ENCODE data around the gene ZNF280A. TPM values are rescaled to one million over a fixed set of nuclear protein-coding genes. Genes with fewer than 3 reads are reported as not detected.
"Not testable (repeated sequence)": the region's sequence is repeated elsewhere in the genome, so short reads cannot be mapped to it uniquely, and the experiment has no call there.

ZNF280A gene
- total and polyA plus RNA-seq, 5 experiments from 2014 or later = not detected

DNA sequence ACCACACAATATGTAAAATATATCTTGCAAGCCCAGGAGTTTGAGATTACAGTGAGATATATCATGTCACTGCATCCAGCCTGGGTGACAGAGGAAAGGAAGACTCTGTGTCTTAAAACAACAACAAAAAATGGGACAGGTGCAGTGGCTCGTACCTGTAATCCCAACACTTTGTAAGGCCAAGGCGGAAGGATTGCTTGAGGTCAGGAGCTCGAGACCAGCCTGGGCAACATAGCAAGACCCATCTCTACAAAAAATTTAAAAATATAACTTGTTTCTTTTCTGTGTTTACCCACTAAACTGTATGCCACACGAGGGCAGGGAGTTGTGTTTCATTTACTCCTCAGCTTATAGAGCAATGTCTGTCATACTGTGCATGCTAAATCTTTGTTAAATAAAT is 3.1 kb downstream of the ZNF280A start:
- Mint-ChIP-seq H3K9me3 (no peaks in the 10 kb centered on the region), H3K4me1 (no peaks in the 10 kb centered on the region), H3K27ac (no peak overlapping the region), H3K36me3 (no peaks in the 10 kb centered on the region), H3K4me3 (no peak overlapping the region), H3K27me3 (peaks cover 21 to 28% (median 27%) of the 10 kb centered on the region in 5 donors)
- no peak for DNase-seq
- ATAC-seq = no peak
- POLR2A ChIA-PET = no interaction called here

DNA sequence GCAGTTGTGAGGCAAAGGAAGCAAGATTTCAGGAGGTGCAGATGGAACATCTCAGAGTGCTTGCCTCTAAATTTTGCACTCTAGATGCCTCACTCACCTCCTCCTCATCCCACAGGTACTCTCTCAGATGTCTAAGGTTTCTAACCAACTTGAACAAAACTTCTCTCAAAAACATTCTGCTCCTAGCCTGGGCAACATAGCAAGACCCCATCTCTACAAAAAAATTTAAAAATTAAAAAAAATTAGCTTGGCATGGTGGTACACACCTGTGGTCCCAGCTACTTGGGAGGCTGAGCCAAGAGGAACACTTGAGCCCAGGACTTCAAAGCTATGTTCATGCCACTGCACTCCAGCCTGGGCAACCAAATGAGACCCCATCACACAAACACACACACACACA is 4.2 kb downstream of the ZNF280A start:
- Mint-ChIP-seq H3K4me3 (no peak overlapping the region), H3K27me3 (peaks cover 20 to 29% (median 27%) of the 10 kb centered on the region in 5 donors), H3K9me3 (peaks cover 0 to 6% (median 0%) of the 10 kb centered on the region in 9 donors), H3K36me3 (peaks cover 0 to 5% (median 5%) of the 10 kb centered on the region in 3 donors), H3K4me1 (no peaks in the 10 kb centered on the region), H3K27ac (no peak overlapping the region)
- POLR2A ChIA-PET = no interaction called here
- ATAC-seq (no peak), DNase-seq (no peak)

DNA sequence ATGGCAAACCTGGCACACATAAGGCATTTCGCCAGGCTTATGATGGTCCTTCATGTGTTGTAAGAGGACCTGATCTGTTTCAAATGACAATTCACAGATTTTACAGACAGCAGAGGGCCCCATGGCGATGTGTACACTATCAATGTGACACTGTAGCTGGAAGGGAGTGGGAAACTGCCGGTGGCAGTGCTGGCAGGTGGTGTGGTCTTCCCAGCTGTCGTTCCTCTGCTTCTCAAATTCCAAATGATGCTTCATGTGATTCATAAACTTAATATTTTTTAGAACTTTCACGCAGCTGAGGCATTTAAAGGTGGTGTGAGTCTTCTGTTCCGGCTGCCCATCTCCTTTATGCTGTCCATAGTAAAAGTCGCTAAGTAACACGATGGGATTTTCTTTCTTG is 5.6 kb downstream of the ZNF280A start:
- DNase-seq, ATAC-seq, H3K27ac Mint-ChIP-seq, H3K4me1 Mint-ChIP-seq, POLR2A ChIA-PET, H3K36me3 Mint-ChIP-seq, H3K4me3 Mint-ChIP-seq: not testable (repeated sequence)
- H3K9me3 Mint-ChIP-seq = peaks cover 0 to 13% (median 2%) of the 10 kb centered on the region in 9 donors
- H3K27me3 Mint-ChIP-seq = peaks cover 17 to 28% (median 23%) of the 10 kb centered on the region in 5 donors

DNA sequence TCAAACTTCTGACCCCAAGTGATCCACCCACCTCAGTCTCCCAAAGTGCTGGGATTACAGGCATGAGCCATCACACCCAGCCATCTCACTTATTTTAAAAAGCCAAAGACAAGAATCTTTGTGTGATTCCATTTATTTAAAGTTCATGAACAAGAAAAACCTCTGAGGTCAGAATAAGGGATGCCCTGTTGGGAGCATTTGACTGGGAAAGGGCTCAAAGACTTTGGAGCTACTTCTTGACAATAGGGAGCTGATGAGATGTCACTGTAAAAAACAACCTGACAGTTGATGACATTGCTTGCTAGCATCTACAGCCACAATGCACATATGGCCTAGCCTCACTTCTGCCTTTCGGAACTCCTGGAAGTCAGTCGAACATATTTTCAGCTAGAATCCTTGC is 6.5 kb downstream of the ZNF280A start:
- no peak for ATAC-seq
- POLR2A ChIA-PET = no interaction called here
- no peak for DNase-seq
- peaks cover 0 to 15% (median 2%) of the 10 kb centered on the region in 9 donors for H3K9me3 Mint-ChIP-seq
- peaks cover 0 to 5% (median 5%) of the 10 kb centered on the region in 3 donors for H3K36me3 Mint-ChIP-seq
- no peak overlapping the region for H3K4me3 Mint-ChIP-seq
- peaks cover 15 to 28% (median 22%) of the 10 kb centered on the region in 5 donors for H3K27me3 Mint-ChIP-seq
- no peak overlapping the region for H3K27ac Mint-ChIP-seq
- H3K4me1 Mint-ChIP-seq = peaks cover 2 to 3% (median 2%) of the 10 kb centered on the region in 4 donors

GRCh38 chr22:22512951-22513350 is 7.1 kb downstream of the ZNF280A start:
- no peak for ATAC-seq
- Mint-ChIP-seq H3K36me3 (peaks cover 0 to 5% (median 5%) of the 10 kb centered on the region in 3 donors), H3K27ac (no peak overlapping the region), H3K4me3 (no peak overlapping the region), H3K27me3 (peaks cover 15 to 28% (median 22%) of the 10 kb centered on the region in 5 donors), H3K4me1 (peaks cover 3 to 8% (median 4%) of the 10 kb centered on the region in 4 donors), H3K9me3 (peaks cover 0 to 15% (median 2%) of the 10 kb centered on the region in 9 donors)
- no peak for DNase-seq
- POLR2A ChIA-PET = interaction anchor here (0.6 kb wide), 1 partner anchor 20 kb away, joined by 3 read pairs; no protein-coding TSS in a partner anchor

DNA sequence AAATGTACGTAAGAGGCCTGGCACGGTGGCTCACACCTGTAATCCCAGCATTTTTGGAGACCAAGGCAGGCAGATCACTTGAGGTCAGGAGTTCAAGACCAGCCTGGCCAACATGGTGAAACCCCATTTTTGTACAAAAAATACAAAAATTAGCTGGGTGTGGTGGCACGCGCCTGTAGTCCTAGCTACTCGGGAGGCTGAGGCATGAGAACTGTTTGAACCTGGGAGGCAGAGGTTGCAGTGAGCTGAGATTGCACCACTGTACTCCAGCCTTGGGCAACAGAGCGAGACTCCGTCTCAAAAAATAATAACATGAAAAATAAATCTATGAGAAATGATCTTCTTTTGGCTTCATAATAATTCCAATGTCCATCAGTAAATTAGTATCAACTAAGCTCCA is 9.2 kb downstream of the ZNF280A start:
- H3K27ac Mint-ChIP-seq, DNase-seq, POLR2A ChIA-PET, H3K4me3 Mint-ChIP-seq, ATAC-seq, H3K36me3 Mint-ChIP-seq: not testable (repeated sequence)
- Mint-ChIP-seq H3K27me3 (peaks cover 12 to 14% (median 13%) of the 10 kb centered on the region in 5 donors), H3K4me1 (peaks cover 12 to 24% (median 16%) of the 10 kb centered on the region in 4 donors), H3K9me3 (peaks cover 0 to 15% (median 2%) of the 10 kb centered on the region in 9 donors)

GRCh38 chr22:22509912-22510311 is 10.2 kb downstream of the ZNF280A start:
- peak overlapping the region in 8 of 10 donors; percentile 32 to 87 (median 50) for H3K4me3 Mint-ChIP-seq
- DNase-seq, ATAC-seq, POLR2A ChIA-PET: not testable (repeated sequence)
- H3K9me3 Mint-ChIP-seq = peaks cover 0 to 15% (median 3%) of the 10 kb centered on the region in 9 donors
- peak overlapping the region in 2 of 10 donors; percentile 18 to 61 for H3K27ac Mint-ChIP-seq
- H3K27me3 Mint-ChIP-seq = peaks cover 4 to 12% (median 7%) of the 10 kb centered on the region in 5 donors
- H3K4me1 Mint-ChIP-seq = peaks cover 14 to 26% (median 18%) of the 10 kb centered on the region in 4 donors
- peaks cover 6 to 14% (median 10%) of the 10 kb centered on the region in 3 donors for H3K36me3 Mint-ChIP-seq

DNA sequence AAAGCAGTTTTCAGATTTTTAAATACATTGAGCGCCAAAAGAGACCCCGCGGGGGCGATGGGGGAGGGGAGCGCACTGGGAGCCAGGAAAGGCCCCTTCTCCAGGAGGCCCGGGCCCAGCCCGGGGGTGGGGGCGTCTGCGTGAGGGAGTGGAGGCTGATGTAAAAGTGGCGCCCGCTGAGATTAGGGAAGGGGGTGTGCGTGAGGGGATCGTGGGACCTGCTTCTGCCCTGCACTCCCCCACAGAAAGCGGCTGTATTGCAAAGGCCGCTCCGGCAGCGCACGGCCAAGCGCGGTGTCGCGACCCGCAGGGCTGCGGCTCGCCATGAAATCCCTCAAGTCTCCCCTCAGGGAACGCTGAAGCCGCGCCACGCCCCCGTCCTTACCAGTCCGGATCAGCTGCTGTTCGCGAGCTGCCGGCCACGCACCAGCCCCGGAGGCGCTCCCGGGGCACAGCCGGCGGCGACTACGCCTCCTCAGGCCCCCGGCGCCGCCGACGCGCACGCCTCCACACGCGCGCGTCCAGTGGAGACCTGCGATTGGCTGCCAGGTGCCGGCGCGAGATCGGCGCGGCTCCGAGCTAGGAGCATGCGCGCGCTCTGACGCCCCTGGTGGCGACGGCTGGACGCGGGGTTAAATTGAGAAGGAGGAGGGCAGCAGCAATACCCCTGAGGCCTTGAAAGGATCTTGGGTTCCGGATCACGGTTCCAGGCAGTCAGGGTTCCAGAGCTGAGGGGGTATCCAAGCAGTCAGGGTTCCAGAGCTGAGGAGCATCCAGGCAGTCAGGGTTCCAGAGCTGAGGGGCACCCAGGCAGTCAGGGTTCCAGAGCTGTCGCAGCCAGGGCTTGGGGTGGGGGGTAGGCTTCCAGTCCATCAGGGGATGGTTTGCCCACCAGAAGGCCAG is 11.5 kb downstream of the ZNF280A start, which contains the start of gene ZNF280B:
ZNF280B (minus strand) TSS at position 469 of the 903 bp plus-strand sequence. CDS start 19,344 bp downstream, outside the sequence.
- DNase-seq = peak; percentile 71 to 87 (median 78)
- H3K27me3 Mint-ChIP-seq = peaks cover 0 to 9% (median 4%) of the 10 kb centered on the region in 5 donors
- H3K9me3 Mint-ChIP-seq = peaks cover 0 to 15% (median 4%) of the 10 kb centered on the region in 9 donors
- H3K4me1 Mint-ChIP-seq = peaks cover 14 to 26% (median 20%) of the 10 kb centered on the region in 4 donors
- H3K4me3 Mint-ChIP-seq = peak within 1 kb of the TSS; percentile 81 to 92 (median 88)
- POLR2A ChIA-PET = interaction anchor here (0.6 kb wide), 1 partner anchor 13 kb away, joined by 4 read pairs; no protein-coding TSS in a partner anchor
- ATAC-seq = peak; percentile 98 to 99
- H3K36me3 Mint-ChIP-seq = peaks cover 12 to 26% (median 24%) of the 10 kb centered on the region in 3 donors
- H3K27ac Mint-ChIP-seq = peak within 1 kb of the TSS; percentile 40 to 86 (median 74)

DNA sequence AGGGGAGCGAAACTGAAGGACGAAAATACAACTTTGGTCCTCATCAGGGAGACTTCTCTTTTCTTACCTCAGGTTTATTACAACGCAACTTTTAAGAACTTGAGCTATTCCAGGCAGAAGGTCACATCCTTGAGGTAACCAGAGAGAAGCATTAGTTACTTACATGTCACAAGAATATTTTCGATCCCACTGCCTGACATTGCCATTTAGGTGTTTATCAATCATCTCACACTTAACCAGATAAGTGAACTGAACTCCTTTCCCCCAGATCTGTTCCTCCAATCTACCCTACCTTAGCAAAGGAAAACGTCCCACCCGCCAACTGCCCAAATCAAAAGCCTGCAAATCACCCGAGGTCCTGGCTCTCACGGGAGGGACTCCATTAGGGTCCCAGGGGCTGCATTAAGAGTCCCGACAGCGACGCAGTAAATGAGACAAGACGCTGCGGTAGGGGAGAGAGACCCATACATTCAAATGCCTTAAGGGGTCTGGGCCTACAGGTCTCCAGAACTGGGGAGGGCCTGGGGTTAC is 12.3 kb downstream of the ZNF280A start:
- peak overlapping the region in 8 of 10 donors; percentile 40 to 86 (median 74) for H3K27ac Mint-ChIP-seq
- peak overlapping the region; percentile 81 to 92 (median 88) for H3K4me3 Mint-ChIP-seq
- DNase-seq (no peak), ATAC-seq (peak; percentile 1 to 3)
- peaks cover 12 to 31% (median 30%) of the 10 kb centered on the region in 3 donors for H3K36me3 Mint-ChIP-seq
- H3K27me3 Mint-ChIP-seq = peaks cover 0 to 6% (median 3%) of the 10 kb centered on the region in 5 donors
- POLR2A ChIA-PET = no interaction called here
- H3K4me1 Mint-ChIP-seq = peaks cover 14 to 26% (median 20%) of the 10 kb centered on the region in 4 donors
- H3K9me3 Mint-ChIP-seq = peaks cover 0 to 15% (median 4%) of the 10 kb centered on the region in 9 donors

GRCh38 chr22:22506736-22507135 is 13.3 kb downstream of the ZNF280A start:
- Mint-ChIP-seq H3K36me3 (peaks cover 12 to 39% (median 37%) of the 10 kb centered on the region in 3 donors), H3K4me3 (peak overlapping the region in 8 of 10 donors; percentile 8 to 90 (median 28)), H3K9me3 (peaks cover 0 to 15% (median 4%) of the 10 kb centered on the region in 9 donors), H3K4me1 (peaks cover 14 to 26% (median 20%) of the 10 kb centered on the region in 4 donors), H3K27ac (no peak overlapping the region), H3K27me3 (peaks cover 0 to 2% (median 0%) of the 10 kb centered on the region in 5 donors)
- ATAC-seq = no peak
- DNase-seq = no peak
- POLR2A ChIA-PET = no interaction called here

DNA sequence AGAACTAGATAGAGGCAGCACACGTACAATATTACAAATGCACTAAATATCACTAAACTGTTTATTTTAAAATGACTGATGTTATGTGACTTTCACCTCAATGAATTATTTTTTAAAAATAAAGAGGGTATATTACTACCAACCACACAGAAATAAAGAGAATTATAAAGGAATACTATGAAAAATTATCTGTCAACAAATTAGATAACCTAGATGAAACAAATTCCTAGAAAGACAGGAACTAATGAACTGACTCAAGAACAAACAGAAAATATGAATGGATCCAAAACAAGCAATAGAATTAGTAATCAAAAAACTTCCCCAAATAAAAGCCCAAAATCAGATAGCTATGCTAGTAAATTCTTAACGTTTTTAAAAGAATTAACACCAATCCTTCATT is 21.8 kb downstream of the ZNF280A start:
- Mint-ChIP-seq H3K4me3 (no peak overlapping the region), H3K27ac (peak overlapping the region in 1 of 10 donors; percentile 10), H3K4me1 (peaks cover 2 to 6% (median 4%) of the 10 kb centered on the region in 4 donors), H3K27me3 (no peaks in the 10 kb centered on the region), H3K9me3 (no peaks in the 10 kb centered on the region), H3K36me3 (peaks cover 4 to 44% (median 26%) of the 10 kb centered on the region in 3 donors)
- no peak for DNase-seq
- POLR2A ChIA-PET = no interaction called here
- ATAC-seq = no peak

DNA sequence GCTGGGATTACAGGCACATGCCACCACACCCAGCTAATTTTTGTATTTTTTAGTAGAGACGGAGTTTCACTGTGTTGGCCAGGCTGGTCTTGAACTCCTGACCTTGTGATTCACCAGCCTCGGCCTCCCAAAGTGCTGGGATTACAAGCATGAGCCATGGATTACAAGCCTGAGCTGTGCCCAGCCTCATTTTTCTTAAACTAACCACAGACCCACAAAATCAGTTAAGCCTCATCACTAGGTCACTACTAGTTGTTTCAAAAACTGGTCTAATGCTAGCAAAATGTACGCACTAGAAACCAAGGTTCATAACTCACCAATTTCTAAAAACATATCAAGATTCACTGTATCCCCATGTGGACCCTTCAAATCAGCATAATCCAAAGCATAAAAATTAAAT is 28.5 kb downstream of the ZNF280A start:
- peaks cover 0 to 67% (median 18%) of the 10 kb centered on the region in 3 donors for H3K36me3 Mint-ChIP-seq
- H3K27me3 Mint-ChIP-seq, DNase-seq, ATAC-seq, H3K27ac Mint-ChIP-seq, H3K9me3 Mint-ChIP-seq, H3K4me1 Mint-ChIP-seq, H3K4me3 Mint-ChIP-seq, POLR2A ChIA-PET: not testable (repeated sequence)
